ENCODE data around the gene SIK3.

SIK3 gene

GRCh38 chr11:116925050-116925449, 173.2 kb downstream of the SIK3 start:
- DNase-seq = no peak

GRCh38 chr11:116918925-116919655, 179.1 kb downstream of the SIK3 start:
- DNase-seq = no peak

GRCh38 chr11:116917632-116918031, 180.6 kb downstream of the SIK3 start:
- no peak for DNase-seq

- no peak for DNase-seq
Measured at GRCh38 chr11:116916886-116917285, 181.3 kb downstream of the SIK3 start.

- DNase-seq = no peak
Measured at GRCh38 chr11:116916052-116916451, 182.2 kb downstream of the SIK3 start.

- DNase-seq = peak; percentile 82
Measured at GRCh38 chr11:116913000-116913399, 185.2 kb downstream of the SIK3 start.

- DNase-seq = peak; percentile 38
Measured at GRCh38 chr11:116911976-116912734, 186.1 kb downstream of the SIK3 start.

- no peak for DNase-seq
Measured at GRCh38 chr11:116910847-116911246, 187.4 kb downstream of the SIK3 start.

- no peak for DNase-seq
Measured at GRCh38 chr11:116910378-116910777, 187.8 kb downstream of the SIK3 start.

GRCh38 chr11:116909245-116909644, 189.0 kb downstream of the SIK3 start:
- no peak for DNase-seq

- no peak for DNase-seq
Measured at GRCh38 chr11:116906479-116906878, 191.7 kb downstream of the SIK3 start.

- DNase-seq = no peak
Measured at GRCh38 chr11:116903090-116903489, 195.1 kb downstream of the SIK3 start.

- DNase-seq = no peak
Measured at GRCh38 chr11:116901964-116902688, 196.1 kb downstream of the SIK3 start.

- DNase-seq = no peak
Measured at GRCh38 chr11:116901211-116901610, 197.0 kb downstream of the SIK3 start.

GRCh38 chr11:116896211-116896610, 202.0 kb downstream of the SIK3 start:
- DNase-seq = no peak

- DNase-seq = peak; percentile 38
Measured at GRCh38 chr11:116895048-116895757, 203.0 kb downstream of the SIK3 start.

- no peak for DNase-seq
Measured at GRCh38 chr11:116893906-116894305, 204.3 kb downstream of the SIK3 start.

- no peak for DNase-seq
Measured at GRCh38 chr11:116893437-116893836, 204.8 kb downstream of the SIK3 start.

GRCh38 chr11:116892374-116892773, 205.9 kb downstream of the SIK3 start:
- DNase-seq = no peak

- DNase-seq = no peak
Measured at GRCh38 chr11:116891746-116892145, 206.5 kb downstream of the SIK3 start.

- DNase-seq = no peak
Measured at GRCh38 chr11:116890607-116891006, 207.6 kb downstream of the SIK3 start.

GRCh38 chr11:116890193-116890592, 208.0 kb downstream of the SIK3 start:
- no peak for DNase-seq

Data from fibroblast of skin of right biceps (primary cell).